Breast epithelium (tissue), 3 donors: ENCODE data around the gene TTC7B.

Source experiments
- POLR2A ChIP-seq: fragments of 450-650 bp; IDR thresholded peaks from one replicate; pipeline ENCODE4 v1.6.1; 2016; ENCODE audit warnings: antibody characterized with exemption, mild to moderate bottlenecking, moderate library complexity
- POLR2AphosphoS5 ChIP-seq, 3 donors: sonication (generic); formaldehyde crosslinking; IDR thresholded peaks; one replicate each; pipeline ENCODE4 v1.6.1; 2017; ENCODE audit warnings: antibody characterized with exemption in 3 of 3
- TF ChIP-seq, protein P1 (sequence below), 3 donors: fragments of 450-650 bp; IDR thresholded peaks; one replicate each; pipeline ENCODE4 v1.5.1; 2016 to 2017; ENCODE audit warnings: antibody characterized with exemption in 3 of 3, mild to moderate bottlenecking in 3 of 3, moderate library complexity in 3 of 3

DNA sequence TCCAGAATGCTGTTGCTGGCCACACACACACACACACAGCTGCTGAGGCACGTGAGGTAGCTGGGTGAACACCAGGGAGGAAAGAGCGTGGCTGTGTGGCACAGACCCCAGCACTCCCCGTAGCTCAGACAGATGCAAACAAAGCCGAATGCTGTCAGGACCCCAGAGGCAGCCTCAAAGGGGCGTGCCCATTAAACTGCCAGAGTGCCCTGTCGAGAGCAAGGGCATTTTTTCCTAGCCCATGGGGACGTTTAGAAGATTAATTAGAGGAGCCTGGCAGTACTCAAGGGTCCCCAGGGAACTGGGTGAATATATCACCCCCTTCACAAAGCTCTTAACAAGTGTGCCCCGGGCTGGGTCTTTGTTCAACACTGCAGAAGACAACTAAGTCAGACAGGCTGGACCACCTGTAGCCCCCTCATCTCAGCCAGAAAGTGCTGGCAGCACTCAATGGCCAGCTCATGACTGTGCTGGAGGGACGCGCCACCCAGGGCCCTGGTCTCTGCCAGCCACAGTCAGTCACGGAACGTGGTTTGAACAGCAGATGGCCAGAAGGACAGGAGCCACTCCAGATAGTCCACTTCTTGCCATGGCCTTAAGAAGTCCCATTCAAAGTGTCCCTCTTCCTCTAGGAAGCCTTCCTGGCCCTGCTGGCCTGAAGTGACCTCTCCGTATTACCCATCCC is 37.5 kb downstream of the TTC7B start:
- TF ChIP-seq, protein P1, sequence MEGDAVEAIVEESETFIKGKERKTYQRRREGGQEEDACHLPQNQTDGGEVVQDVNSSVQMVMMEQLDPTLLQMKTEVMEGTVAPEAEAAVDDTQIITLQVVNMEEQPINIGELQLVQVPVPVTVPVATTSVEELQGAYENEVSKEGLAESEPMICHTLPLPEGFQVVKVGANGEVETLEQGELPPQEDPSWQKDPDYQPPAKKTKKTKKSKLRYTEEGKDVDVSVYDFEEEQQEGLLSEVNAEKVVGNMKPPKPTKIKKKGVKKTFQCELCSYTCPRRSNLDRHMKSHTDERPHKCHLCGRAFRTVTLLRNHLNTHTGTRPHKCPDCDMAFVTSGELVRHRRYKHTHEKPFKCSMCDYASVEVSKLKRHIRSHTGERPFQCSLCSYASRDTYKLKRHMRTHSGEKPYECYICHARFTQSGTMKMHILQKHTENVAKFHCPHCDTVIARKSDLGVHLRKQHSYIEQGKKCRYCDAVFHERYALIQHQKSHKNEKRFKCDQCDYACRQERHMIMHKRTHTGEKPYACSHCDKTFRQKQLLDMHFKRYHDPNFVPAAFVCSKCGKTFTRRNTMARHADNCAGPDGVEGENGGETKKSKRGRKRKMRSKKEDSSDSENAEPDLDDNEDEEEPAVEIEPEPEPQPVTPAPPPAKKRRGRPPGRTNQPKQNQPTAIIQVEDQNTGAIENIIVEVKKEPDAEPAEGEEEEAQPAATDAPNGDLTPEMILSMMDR (IDR thresholded peaks at IDR 0.05): no peak
- TF ChIP-seq POLR2A: no peak
- TF ChIP-seq POLR2AphosphoS5 (IDR thresholded peaks at IDR 0.05): no peak
